Neural cell (in vitro differentiated cells): ENCODE results near the gene LGALS14. TPM values are rescaled to one million over a fixed set of nuclear protein-coding genes. Genes with fewer than 3 reads are reported as not detected.

Experiments
- H2AFZ ChIP-seq: fragments of 200-600, 300-800 bp; sonication (generic), shearing (Covaris generic); 2 replicates; pipeline ENCODE4 v1.6.0; 2014; ENCODE audit warnings: low read depth, mild to moderate bottlenecking, antibody characterized with exemption, low read length, moderate library complexity
- H3F3A ChIP-seq: fragments of 200-600 bp; shearing (Covaris generic); 2 replicates; pipeline ENCODE4 v1.6.1; 2016; ENCODE audit warnings: mild to moderate bottlenecking, moderate library complexity, mixed read lengths, antibody characterized with exemption, low read length; ENCODE audit not compliant: insufficient read depth, poor library complexity, severe bottlenecking
- H3K27ac ChIP-seq: fragments of 200-600, 300-800 bp; sonication (generic), shearing (Covaris generic); 2 replicates; pipeline ENCODE4 v1.5.1; 2014; ENCODE audit warnings: mild to moderate bottlenecking, low read length, moderate library complexity
- H3K27me3 ChIP-seq: fragments of 300-800, 200-600 bp; sonication (generic), shearing (Covaris generic); 2 replicates; pipeline ENCODE4 v1.6.0; 2014; ENCODE audit warnings: mild to moderate bottlenecking, low read depth, low read length, moderate library complexity; ENCODE audit not compliant: insufficient read depth
- H3K36me3 ChIP-seq: fragments of 300-800, 200-600 bp; sonication (generic), shearing (Covaris generic); 2 replicates; pipeline ENCODE4 v1.5.1; 2014; ENCODE audit warnings: mild to moderate bottlenecking, antibody characterized with exemption, low read length, moderate library complexity; ENCODE audit not compliant: insufficient read depth
- H3K4me2 ChIP-seq: fragments of 300-800, 200-600 bp; sonication (generic), shearing (Covaris generic); 2 replicates; pipeline ENCODE4 v1.6.0; 2014; ENCODE audit warnings: mild to moderate bottlenecking, low read length
- H3K4me3 ChIP-seq: fragments of 300-800, 200-600 bp; sonication (generic), shearing (Covaris generic); 2 replicates; pipeline ENCODE4 v1.5.1; 2014; ENCODE audit warnings: mild to moderate bottlenecking, low read length, moderate library complexity
- H3K79me2 ChIP-seq: fragments of 200-600 bp; shearing (Covaris generic); replicated peaks from 2 replicates; pipeline ENCODE4 v1.6.0; 2014; ENCODE audit warnings: mild to moderate bottlenecking, low read length, moderate library complexity; ENCODE audit not compliant: insufficient read depth
- H3K9ac ChIP-seq: fragments of 300-800, 200-600 bp; sonication (generic), shearing (Covaris generic); 2 replicates; pipeline ENCODE4 v1.6.1; 2016; ENCODE audit warnings: mild to moderate bottlenecking, low read length, mixed read lengths
- H3K9me2 ChIP-seq: fragments of 200-600 bp; shearing (Covaris generic); 2 replicates; pipeline ENCODE4 v1.6.1; 2016; ENCODE audit warnings: mild to moderate bottlenecking, low read length, mixed read lengths; ENCODE audit not compliant: insufficient read depth
- H3K9me3 ChIP-seq: fragments of 200-600, 300-800 bp; sonication (generic), shearing (Covaris generic); 2 replicates; pipeline ENCODE4 v1.6.1; 2016; ENCODE audit warnings: mild to moderate bottlenecking, mixed run types, low read length, moderate library complexity, mixed read lengths
- H4K20me1 ChIP-seq: fragments of 200-600 bp; shearing (Covaris generic); 2 replicates; pipeline ENCODE4 v1.6.1; 2016; ENCODE audit warnings: mild to moderate bottlenecking, mixed run types; ENCODE audit not compliant: insufficient read depth
- EP300 ChIP-seq: fragments of 450-650 bp; conservative IDR thresholded peaks from 2 replicates; pipeline ENCODE4 v1.6.1; 2014; ENCODE audit warnings: antibody characterized with exemption, mild to moderate bottlenecking, moderate library complexity; ENCODE audit not compliant: poor library complexity, severe bottlenecking
- EZH2 ChIP-seq: fragments of 200-600, 300-800 bp; shearing (Covaris generic), sonication (generic); IDR thresholded peaks from 2 replicates; pipeline ENCODE4 v1.6.1; 2014; ENCODE audit warnings: antibody characterized with exemption, low read length, borderline replicate concordance, mild to moderate bottlenecking; ENCODE audit not compliant: insufficient read depth, poor library complexity, severe bottlenecking
- MXI1 ChIP-seq: fragments of 450-650 bp; conservative IDR thresholded peaks from 2 replicates; pipeline ENCODE4 v1.6.1; 2014; ENCODE audit warnings: antibody characterized with exemption, mild to moderate bottlenecking; ENCODE audit not compliant: poor library complexity, severe bottlenecking
- POLR2AphosphoS5 ChIP-seq: IDR thresholded peaks from 2 replicates; pipeline ENCODE4 v1.6.1; 2012
- RAD21 ChIP-seq: fragments of 450-650 bp; conservative IDR thresholded peaks from 2 replicates; pipeline ENCODE4 v1.6.1; 2014; ENCODE audit warnings: antibody characterized with exemption, mild to moderate bottlenecking, moderate library complexity
- REST ChIP-seq: IDR thresholded peaks from 2 replicates; pipeline ENCODE4 v1.6.1; 2012; ENCODE audit warnings: borderline replicate concordance
- SMC3 ChIP-seq: fragments of 450-650 bp; conservative IDR thresholded peaks from 2 replicates; pipeline ENCODE4 v1.6.1; 2014; ENCODE audit warnings: antibody characterized with exemption, mild to moderate bottlenecking, moderate library complexity; ENCODE audit not compliant: poor library complexity
- TAF1 ChIP-seq: IDR thresholded peaks from 2 replicates; pipeline ENCODE4 v1.6.1; 2012; ENCODE audit warnings: low read depth
- polyA plus RNA-seq: library from polyadenylated mRNA; depleted of rRNA; stranded (reverse); fragments of >200 nt; gene quantifications from 2 replicates; pipeline ENCODE4 v1.2.3, GENCODE V29; 2014
- small RNA-seq, 3 experiments: library from RNA; depleted of rRNA; stranded (forward); fragments of <200 nt; gene quantifications; one replicate each; pipeline ENCODE3, GENCODE V24; 2012
- TF ChIP-seq, protein P1 (sequence below): fragments of 450-650 bp; IDR thresholded peaks from 2 replicates; pipeline ENCODE4 v1.5.1; 2014; ENCODE audit warnings: antibody characterized with exemption, mild to moderate bottlenecking, moderate library complexity; ENCODE audit not compliant: poor library complexity, severe bottlenecking

Gene LGALS14
- polyA plus RNA-seq, 1 donor from 2014 or later, result 0.53 TPM

DNA sequence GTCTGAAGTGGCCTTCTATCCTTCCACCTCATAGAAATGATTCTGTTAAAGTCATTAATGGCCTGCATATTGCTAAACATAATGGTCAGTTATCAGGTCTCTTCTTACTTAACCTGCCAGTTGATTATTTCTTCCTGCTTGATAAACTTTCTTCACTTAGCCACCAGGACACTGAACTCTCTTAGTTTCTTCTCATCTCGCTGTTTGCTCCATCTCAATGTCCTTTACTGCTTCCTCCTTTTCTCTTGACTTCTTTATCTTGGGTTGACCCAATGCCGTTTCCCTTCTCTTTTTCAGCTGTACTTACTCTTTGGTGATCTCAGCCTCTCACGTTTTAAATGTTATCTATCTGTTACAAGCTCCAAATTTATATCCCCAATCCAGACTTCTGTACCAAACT lies 50.7 kb downstream of the LGALS14 start:
- Histone ChIP-seq H3F3A (no peaks in the 10 kb centered on the region), H3K4me3 (no peak overlapping the region), H3K9ac (no peak overlapping the region), H3K27ac (no peak overlapping the region), H4K20me1 (no peaks in the 10 kb centered on the region), H3K9me3 (no peaks in the 10 kb centered on the region), H3K27me3 (no peaks in the 10 kb centered on the region), H3K4me2 (no peak overlapping the region), H3K36me3 (no peaks in the 10 kb centered on the region), H3K9me2 (no peaks in the 10 kb centered on the region), H3K79me2 (no peaks in the 10 kb centered on the region), H2AFZ (no peak overlapping the region)
- TF ChIP-seq, protein P1, sequence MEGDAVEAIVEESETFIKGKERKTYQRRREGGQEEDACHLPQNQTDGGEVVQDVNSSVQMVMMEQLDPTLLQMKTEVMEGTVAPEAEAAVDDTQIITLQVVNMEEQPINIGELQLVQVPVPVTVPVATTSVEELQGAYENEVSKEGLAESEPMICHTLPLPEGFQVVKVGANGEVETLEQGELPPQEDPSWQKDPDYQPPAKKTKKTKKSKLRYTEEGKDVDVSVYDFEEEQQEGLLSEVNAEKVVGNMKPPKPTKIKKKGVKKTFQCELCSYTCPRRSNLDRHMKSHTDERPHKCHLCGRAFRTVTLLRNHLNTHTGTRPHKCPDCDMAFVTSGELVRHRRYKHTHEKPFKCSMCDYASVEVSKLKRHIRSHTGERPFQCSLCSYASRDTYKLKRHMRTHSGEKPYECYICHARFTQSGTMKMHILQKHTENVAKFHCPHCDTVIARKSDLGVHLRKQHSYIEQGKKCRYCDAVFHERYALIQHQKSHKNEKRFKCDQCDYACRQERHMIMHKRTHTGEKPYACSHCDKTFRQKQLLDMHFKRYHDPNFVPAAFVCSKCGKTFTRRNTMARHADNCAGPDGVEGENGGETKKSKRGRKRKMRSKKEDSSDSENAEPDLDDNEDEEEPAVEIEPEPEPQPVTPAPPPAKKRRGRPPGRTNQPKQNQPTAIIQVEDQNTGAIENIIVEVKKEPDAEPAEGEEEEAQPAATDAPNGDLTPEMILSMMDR, result no peak
- TF ChIP-seq EP300, result no peak
- no peak for TF ChIP-seq EZH2
- TF ChIP-seq MXI1, result no peak
- no peak for TF ChIP-seq POLR2AphosphoS5
- no peak for TF ChIP-seq SMC3
- no peak for TF ChIP-seq REST
- no peak for TF ChIP-seq RAD21
- TF ChIP-seq TAF1, result no peak

Small RNA genes within 50 kb of the gene (small RNA-seq; reads per million reads assigned to genes)
- gene RPS29P27, result 0 reads per million in 3 experiments

Other genes with a start within 250 kb of the LGALS14 start
- gene TIMM50, start 223.6 kb upstream of the LGALS14 start, polyA plus RNA-seq, result 64.1 and 66.2 TPM in 2 replicates
- gene DLL3, start 205.5 kb upstream of the LGALS14 start, polyA plus RNA-seq, result 34.4 and 35.5 TPM in 2 replicates
- 1.3 TPM in 1 of 2 replicates, not detected in the other for gene SELENOV, start 189.3 kb upstream of the LGALS14 start, polyA plus RNA-seq
- 32.6 and 36.5 TPM in 2 replicates for gene EID2B, start 171.6 kb upstream of the LGALS14 start, polyA plus RNA-seq
- 45.4 and 47.4 TPM in 2 replicates for gene EID2, start 164.3 kb upstream of the LGALS14 start, polyA plus RNA-seq
- gene LGALS13, start 102.0 kb upstream of the LGALS14 start, polyA plus RNA-seq, result not detected in 2 replicates
- not detected in 2 replicates for gene LGALS16, start 48.6 kb upstream of the LGALS14 start, polyA plus RNA-seq
- gene CLC, start 33.5 kb downstream of the LGALS14 start, polyA plus RNA-seq, result 1.1 and 4.1 TPM in 2 replicates
- gene LEUTX, start 74.4 kb downstream of the LGALS14 start, polyA plus RNA-seq, result not detected in 2 replicates
- gene DYRK1B, start 129.7 kb downstream of the LGALS14 start, polyA plus RNA-seq, result 11.3 and 13.2 TPM in 2 replicates
- gene FBL, start 141.9 kb downstream of the LGALS14 start, polyA plus RNA-seq, result 79.6 and 84.7 TPM in 2 replicates
- gene FCGBP, start 230.2 kb downstream of the LGALS14 start, polyA plus RNA-seq, result 0.26 and 0.36 TPM in 2 replicates